NCI-H1092 (cell line): ENCODE data around the gene EPB41.
A peak's percentile ranks its signal among the peaks of the same experiment; 100 is the strongest.
"Not testable (repeated sequence)": the region's sequence is repeated elsewhere in the genome, so short reads cannot be mapped to it uniquely, and the experiment has no call there.

ENCODE experiments used
- DNase-seq: peaks from one replicate; lab custom pipeline; 2025; lab: John Stamatoyannopoulos, UW

Gene EPB41

GRCh38 chr1:29052100-29052499 is 137.7 kb downstream of the EPB41 start:
- no peak for DNase-seq

- DNase-seq, result no peak
Measured at GRCh38 chr1:29052941-29053340, 138.6 kb downstream of the EPB41 start.

- no peak for DNase-seq
Measured at GRCh38 chr1:29055160-29055559, 140.8 kb downstream of the EPB41 start.

GRCh38 chr1:29056256-29056655 is 141.9 kb downstream of the EPB41 start:
- no peak for DNase-seq

DNA sequence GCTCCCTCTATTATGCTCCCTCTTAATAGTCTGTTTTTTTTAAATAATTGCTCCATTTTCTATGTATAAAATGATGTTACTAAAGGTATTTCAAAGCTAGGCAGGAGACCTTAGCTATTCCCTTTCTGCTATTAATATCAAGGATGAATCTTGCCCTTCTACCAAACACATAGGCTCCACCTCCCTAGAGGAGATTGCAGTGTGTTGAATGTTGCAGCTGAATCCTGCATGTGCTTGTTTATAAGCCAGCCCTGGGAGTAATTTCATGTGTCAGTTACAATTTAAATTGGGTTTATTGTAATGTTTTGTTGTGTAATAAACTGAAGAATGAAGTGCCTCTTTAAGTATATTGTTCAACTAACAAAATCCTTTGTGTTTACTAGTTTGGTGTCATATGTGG is 143.3 kb downstream of the EPB41 start:
- DNase-seq, result no peak

DNA sequence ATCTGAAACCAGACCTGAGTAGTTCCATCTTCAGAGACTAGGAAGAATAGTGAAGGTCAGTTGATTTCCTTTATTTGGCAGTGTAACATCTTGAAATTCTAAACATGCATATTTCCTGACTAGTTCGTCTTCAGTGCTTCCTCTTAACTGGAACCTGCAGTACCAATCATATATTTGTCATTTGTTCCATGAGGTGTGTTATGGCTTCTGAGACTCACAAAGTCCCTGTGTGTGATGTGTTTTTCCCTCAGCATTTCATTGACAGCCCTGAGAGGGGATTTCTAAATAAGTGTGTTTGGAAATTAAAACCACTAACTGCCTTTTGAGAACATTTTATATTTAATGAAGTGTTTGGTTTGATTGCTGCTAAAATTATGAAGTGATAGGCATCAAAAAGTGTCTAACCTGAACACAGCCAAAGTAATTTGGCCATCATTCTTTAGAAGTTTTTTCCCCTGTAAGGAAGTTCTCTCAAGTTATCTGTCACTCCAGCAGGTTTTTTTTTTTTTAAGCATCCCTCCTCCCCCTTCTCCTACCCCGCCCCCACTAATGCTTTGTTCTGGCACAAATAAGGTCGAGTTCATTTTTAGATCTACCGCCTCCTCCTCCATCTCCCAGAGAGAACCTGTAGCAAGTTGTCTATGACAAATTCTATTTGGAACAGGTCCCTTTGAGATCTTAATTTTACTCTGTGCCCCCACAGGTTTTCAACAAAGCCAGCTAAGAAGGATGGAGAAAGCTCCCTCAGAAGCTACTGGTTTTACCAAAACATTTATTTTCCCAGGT is 148.0 kb downstream of the EPB41 start:
- no peak for DNase-seq

DNA sequence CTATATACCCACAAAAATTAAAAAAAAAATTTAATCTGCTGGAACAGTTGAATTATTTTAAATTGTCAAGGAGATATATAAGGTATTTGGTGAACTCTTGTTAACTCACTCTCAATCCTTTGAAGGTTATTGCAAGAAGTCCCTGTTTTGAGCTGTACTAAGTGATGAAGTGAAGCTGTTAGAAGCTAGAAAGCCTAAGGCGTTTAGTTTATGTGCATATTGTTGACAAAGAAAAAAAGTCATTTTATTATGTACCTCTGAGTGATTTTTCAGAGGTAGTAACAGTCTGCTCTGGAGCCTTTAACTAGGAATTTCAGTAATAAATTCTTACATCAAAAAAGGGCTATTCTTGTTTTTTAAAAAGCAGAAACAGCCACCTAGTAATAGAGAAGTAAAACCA is 149.7 kb downstream of the EPB41 start:
- DNase-seq, result no peak

DNA sequence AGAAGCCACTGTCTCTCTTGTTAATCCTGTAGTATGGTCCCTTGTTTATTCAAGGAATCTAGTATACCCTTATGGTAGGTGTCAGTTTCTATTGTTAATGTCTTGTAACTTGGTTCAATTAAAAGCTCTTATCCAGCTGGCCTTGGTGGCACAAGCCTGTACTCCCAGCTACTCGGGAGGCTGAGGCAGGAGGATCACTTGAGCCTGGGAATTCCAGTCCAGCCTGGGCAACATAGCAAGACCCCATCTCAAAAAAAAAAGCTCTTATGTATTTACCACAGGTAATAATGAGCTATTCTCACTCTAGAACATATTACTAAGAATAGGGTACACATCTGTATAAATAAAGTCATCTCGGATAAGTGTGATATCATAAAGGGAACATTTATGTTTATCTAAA is 162.8 kb downstream of the EPB41 start:
- DNase-seq, result no peak

- DNase-seq, result not testable (repeated sequence)
Measured at GRCh38 chr1:29079916-29080629, 165.7 kb downstream of the EPB41 start.

DNA sequence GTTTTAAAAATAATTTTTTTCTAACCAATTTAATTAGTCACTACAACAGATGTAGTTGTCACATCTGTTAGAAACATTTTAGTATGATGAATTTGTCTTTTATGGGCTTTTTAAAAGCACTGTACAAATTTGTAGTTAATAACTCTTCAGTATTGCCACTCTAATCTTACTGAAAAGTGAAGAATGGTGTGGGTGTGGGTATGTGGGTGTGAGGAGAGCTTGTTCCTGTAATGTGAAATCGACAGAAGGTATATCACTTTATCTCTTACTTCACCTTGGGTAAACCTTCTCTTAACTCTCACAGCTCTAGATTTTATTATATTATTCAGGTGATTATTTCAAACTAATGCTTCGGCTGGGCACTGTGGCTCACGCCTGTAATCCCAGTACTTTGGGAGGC is 166.8 kb downstream of the EPB41 start:
- DNase-seq, result no peak

DNA sequence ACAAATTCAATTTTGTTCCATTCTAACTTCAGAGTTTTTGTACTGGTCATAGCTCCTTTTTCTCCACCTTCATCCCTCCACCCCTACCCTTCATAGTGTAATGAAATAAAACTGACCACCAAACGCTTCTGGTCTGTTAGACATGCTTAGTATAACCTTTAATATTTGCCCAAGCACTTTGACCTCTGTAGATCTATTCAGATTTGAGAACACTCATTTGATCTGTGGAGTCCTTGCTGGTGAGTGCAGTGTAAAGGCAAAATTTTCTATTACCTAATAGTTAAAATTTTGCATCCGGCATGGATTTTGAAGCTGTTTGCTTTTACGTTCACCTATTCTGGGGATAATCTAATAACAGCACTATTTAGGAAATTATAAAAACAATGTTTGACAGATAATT is 168.2 kb downstream of the EPB41 start:
- DNase-seq, result no peak

DNA sequence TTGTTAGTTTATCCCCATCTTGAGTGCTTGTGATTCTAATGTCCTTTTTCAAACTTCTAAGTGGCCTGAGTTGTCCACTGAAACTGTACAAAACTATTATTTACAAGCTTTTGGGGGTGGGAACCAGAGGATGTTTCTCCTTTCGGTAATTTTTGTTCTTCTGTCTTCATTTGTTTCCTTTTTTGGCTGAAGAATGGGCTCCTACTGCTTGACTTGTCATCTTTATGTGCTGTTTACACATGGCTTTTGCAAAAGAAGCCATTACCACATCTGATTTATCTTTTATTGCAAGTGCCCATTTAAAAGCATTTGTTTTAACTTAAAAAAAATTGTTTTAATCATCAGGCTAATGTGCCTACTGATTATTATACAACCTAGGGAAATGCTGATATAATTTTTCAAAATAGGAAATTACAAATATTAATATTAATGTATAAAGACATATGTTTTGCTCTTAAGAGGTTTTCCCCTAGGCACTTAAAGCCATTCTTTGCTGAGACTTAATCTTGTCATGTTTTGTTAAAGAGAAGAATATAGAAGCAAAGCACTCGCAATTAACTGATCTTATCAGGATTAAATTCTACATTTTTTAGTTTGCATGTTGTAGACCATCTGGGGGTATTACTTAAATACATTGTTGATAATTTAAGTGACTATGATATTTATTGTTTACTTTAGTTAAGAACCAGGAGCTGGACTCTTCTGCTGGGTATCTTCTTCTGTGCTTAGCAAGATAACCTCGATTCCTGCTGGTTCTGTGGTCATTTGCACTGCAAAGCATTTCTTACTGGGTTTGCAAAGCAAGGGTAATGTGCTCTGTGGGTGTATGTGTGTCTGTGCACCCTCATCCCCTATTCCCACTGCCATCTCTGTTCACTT is 169.2 kb downstream of the EPB41 start:
- no peak for DNase-seq

DNA sequence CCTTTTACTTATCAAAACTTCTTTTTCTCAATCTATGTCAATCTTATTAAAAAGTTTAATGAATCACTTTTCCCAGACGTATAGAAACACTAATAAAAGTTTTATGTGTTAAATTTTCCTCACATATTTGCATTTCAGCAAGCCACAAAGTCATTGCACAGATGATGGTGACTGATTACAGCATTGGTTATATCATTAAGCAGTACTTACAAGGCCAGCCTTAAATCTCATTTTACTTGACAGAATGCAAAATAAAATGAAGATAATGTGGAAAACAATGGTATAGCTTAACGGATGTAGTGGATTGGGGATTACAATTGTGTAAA is 169.8 kb downstream of the EPB41 start:
- DNase-seq, result no peak

GRCh38 chr1:29090937-29091618 is 176.7 kb downstream of the EPB41 start:
- no peak for DNase-seq

DNA sequence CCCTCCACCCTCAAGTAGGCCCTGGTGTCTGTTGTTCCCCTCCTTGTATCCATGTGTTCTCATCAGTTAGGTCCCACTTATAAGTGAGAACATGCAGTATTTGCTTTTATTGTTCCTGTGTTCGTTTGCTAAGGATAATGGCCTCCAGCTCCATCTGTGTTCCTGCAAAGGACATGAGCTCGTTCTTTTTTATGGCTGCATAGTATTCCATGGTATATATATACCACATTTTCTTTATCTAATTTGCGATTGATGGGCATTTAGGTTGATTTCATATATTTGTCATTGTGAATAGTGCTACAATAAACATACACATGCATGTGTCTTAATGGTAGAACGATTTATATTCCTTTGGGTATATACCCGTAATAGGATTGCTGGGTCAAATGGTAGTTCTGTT is 178.3 kb downstream of the EPB41 start:
- DNase-seq, result not testable (repeated sequence)

- DNase-seq, result no peak
Measured at GRCh38 chr1:29094433-29094832, 180.1 kb downstream of the EPB41 start.

DNA sequence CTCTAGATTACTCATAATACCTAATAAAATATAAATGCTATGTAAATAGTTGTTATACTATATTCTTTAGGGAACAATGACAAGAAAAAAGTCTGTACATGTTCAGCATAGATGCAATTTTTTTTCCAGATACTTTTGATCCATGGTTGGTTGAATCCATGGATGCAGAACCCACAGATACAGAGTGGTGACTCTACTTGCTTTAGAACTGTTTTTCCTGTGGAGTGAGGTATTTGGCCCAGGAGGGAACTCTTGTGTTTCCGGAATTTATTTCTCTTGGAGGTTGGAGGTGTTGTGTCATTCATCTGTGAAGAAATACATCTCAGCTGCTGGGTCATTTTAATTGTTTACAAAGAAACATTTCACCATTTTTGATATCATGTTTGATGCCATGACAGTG is 180.6 kb downstream of the EPB41 start:
- DNase-seq, result no peak

GRCh38 chr1:29096231-29096886 is 182.0 kb downstream of the EPB41 start:
- peak; percentile 38 for DNase-seq

DNA sequence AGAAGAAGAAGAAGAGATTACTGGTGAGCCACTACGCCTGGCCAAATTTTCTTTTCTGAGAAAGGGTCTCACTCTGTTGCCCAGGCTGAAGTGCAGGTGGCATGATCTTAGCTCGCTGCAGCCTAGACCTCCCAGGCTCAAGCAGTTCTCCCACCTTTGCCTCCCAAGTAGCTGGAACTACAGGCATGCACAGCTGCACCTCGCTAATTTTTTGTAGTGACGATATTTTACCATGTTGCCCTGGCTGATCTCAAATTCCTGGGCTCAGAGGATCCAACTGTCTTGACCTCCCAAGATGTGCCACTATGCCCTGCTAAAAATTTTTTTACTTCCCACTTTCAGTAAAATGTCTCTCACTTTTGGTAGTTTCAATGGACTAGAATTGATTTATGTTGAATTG is 184.9 kb downstream of the EPB41 start:
- no peak for DNase-seq

- DNase-seq, result no peak
Measured at GRCh38 chr1:29100487-29100886, 186.1 kb downstream of the EPB41 start.

DNA sequence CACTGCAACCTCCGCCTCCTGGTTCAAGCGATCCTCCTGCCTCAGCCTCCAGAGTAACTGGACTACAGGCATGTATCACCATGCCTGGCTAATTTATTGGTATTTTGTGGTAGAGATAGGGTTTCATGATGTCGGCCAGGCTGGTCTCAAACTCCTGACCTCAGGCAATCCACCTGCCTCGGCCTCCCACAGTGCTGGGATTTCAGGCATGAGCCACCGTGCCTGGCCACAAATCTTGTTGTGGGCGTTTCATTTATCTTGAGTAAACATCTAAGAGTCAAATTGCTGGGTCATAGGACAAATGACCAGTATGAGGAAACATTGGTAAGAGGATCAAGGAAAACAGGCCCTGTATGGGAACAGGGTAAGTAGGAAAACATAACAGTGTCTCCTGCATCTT is 191.5 kb downstream of the EPB41 start:
- DNase-seq, result no peak

GRCh38 chr1:29108041-29108440 is 193.7 kb downstream of the EPB41 start:
- DNase-seq, result not testable (repeated sequence)
